A549 (cell line): Measurements from ENCODE around the gene MPL. TPM values are rescaled to one million over a fixed set of nuclear protein-coding genes. Genes with fewer than 3 reads are reported as not detected.
"Not testable (repeated sequence)": the region's sequence is repeated elsewhere in the genome, so short reads cannot be mapped to it uniquely, and the experiment has no call there.

Source experiments
- ATAC-seq, 2 experiments: fragments of 200-7000 bp in 1 of 2; fragments of >200 bp in 1 of 2; cut with Nextera tagmentation in 1 of 2; cut with Tn5 transposase in 1 of 2; 3 replicates each; pipeline versions ENCODE4 v1.8.0 to v1.9.1; 2018 to 2020; ENCODE audit warnings: mild to moderate bottlenecking in 1 of 2, moderate library complexity in 1 of 2
- CTCF ChIA-PET: fragments of 300-600 bp; sonication (Branson Sonifier 250); formaldehyde crosslinking; extraction: SDS; loops from one replicate; lab custom pipeline; 2021; ENCODE audit warnings: antibody characterized with exemption, inconsistent platforms; lab: Yijun Ruan, JAX
- POLR2A ChIA-PET: fragments of 350-600 bp; formaldehyde crosslinking; extraction: SDS; loops from one replicate; lab custom pipeline; 2021; ENCODE audit warnings: antibody characterized with exemption, inconsistent platforms; lab: Yijun Ruan, JAX
- DNase-seq, 2 experiments: peaks; one replicate each; pipeline versions ENCODE4 v3.0.0 to v3.0.0-alpha.2; 2011 to 2016; ENCODE audit warnings: low read depth in 1 of 2, low spot score in 1 of 2
- FAIRE-seq: peaks from 2 replicates; lab custom pipeline; 2011; peaks lifted over from hg19 to GRCh38; lab: Jason Lieb, UNC
- H3K27ac ChIP-seq, 2 experiments: fragments of >200 bp; sonication (Bioruptor Twin); formaldehyde crosslinking; 3 replicates each; pipeline ENCODE4 v1.5.1; 2016 to 2017
- H3K4me1 ChIP-seq: fragments of >200 bp; sonication (Bioruptor Twin); formaldehyde crosslinking; 3 replicates; pipeline ENCODE4 v1.6.1; 2016
- H3K4me2 ChIP-seq: fragments of >200 bp; sonication (Bioruptor Twin); formaldehyde crosslinking; 3 replicates; pipeline ENCODE4 v1.6.1; 2016
- H3K4me3 ChIP-seq: fragments of >200 bp; sonication (Bioruptor Twin); formaldehyde crosslinking; 3 replicates; pipeline ENCODE4 v1.5.1; 2016
- H3K9me3 ChIP-seq: fragments of >200 bp; sonication (Bioruptor Twin); formaldehyde crosslinking; 3 replicates; pipeline ENCODE4 v1.6.1; 2016
- CHD2 ChIP-seq: fragments of 150-350 bp; IDR thresholded peaks from 2 replicates; pipeline ENCODE4 v1.6.1; 2014; ENCODE audit warnings: low read length; ENCODE audit not compliant: partially characterized antibody
- EHF ChIP-seq: fragments of 250-450 bp; sonication (Bioruptor Pico); IDR thresholded peaks from 2 replicates; pipeline ENCODE4 v1.5.0; 2020; ENCODE audit warnings: mild to moderate bottlenecking
- HDAC2 ChIP-seq: fragments of 200-600 bp; sonication (generic); IDR thresholded peaks from 2 replicates; pipeline ENCODE4 v1.6.1; 2016
- HEYL ChIP-seq: fragments of 250-450 bp; sonication (Bioruptor Pico); IDR thresholded peaks from 2 replicates; pipeline ENCODE4 v1.8.0; 2021; ENCODE audit warnings: mild to moderate bottlenecking, moderate library complexity
- HOXB5 ChIP-seq: fragments of 250-450 bp; sonication (Bioruptor Pico); IDR thresholded peaks from 2 replicates; pipeline ENCODE4 v1.5.0; 2020; ENCODE audit warnings: mild to moderate bottlenecking, moderate library complexity
- MAFK ChIP-seq: fragments of 450-650 bp; IDR thresholded peaks from 2 replicates; pipeline ENCODE4 v1.6.1; 2014; ENCODE audit not compliant: partially characterized antibody
- PHF8 ChIP-seq: fragments of 200-600 bp; sonication (generic); IDR thresholded peaks from 2 replicates; pipeline ENCODE4 v1.6.1; 2016; ENCODE audit warnings: low read depth, mild to moderate bottlenecking, antibody characterized with exemption, moderate library complexity, borderline replicate concordance
- RARB ChIP-seq: fragments of 250-450 bp; sonication (Bioruptor Pico); IDR thresholded peaks from 2 replicates; pipeline ENCODE4 v1.8.0; 2021; ENCODE audit warnings: mild to moderate bottlenecking, moderate library complexity
- RCOR1 ChIP-seq: fragments of 150-350 bp; IDR thresholded peaks from 2 replicates; pipeline ENCODE4 v1.6.1; 2014; ENCODE audit warnings: antibody characterized with exemption, low read length, low read depth
- RFX5 ChIP-seq: fragments of 450-650 bp; IDR thresholded peaks from 2 replicates; pipeline ENCODE4 v1.7.1; 2014; ENCODE audit warnings: antibody characterized with exemption, mild to moderate bottlenecking, moderate library complexity
- SMC3 ChIP-seq: fragments of >200 bp; sonication (Bioruptor Twin); formaldehyde crosslinking; IDR thresholded peaks from 3 replicates; pipeline ENCODE4 v1.6.1; 2018; ENCODE audit warnings: inconsistent platforms
- WGBS: methylation state at CpG from one replicate; pipeline ENCODE4 v1.1.6; 2017; ENCODE audit errors: missing lambda C conversion rate; 5-methylcytosine and 5-hydroxymethylcytosine counted together
- polyA plus RNA-seq, 4 experiments: library from polyadenylated mRNA; depleted of rRNA in 3 of 4; stranded (reverse); fragments of >200 nt; fragmentation: RNase III in 1 of 4; extraction: RNeasy Plus Mini Kit Qiagen cat#74134 plus additional on column Dnase treatment in 1 of 4; gene quantifications; 2 replicates in 3 of 4; 3 replicates in 1 of 4; pipeline ENCODE4 v1.2.3, GENCODE V29; 2011 to 2017
- TF ChIP-seq, protein P1 (sequence below): IDR thresholded peaks from 2 replicates; pipeline ENCODE4 v1.6.1; 2012; ENCODE audit warnings: low read depth, borderline replicate concordance
- TF ChIP-seq, protein P2 (sequence below): fragments of 250-450 bp; sonication (Bioruptor Pico); IDR thresholded peaks from 2 replicates; pipeline ENCODE4 v1.5.0; 2020; ENCODE audit warnings: low read depth, mild to moderate bottlenecking, moderate library complexity
- TF ChIP-seq, protein P3 (sequence below): fragments of 200-600 bp; sonication (generic); IDR thresholded peaks from 2 replicates; pipeline ENCODE4 v1.6.1; 2016; ENCODE audit warnings: antibody characterized with exemption, mild to moderate bottlenecking, moderate library complexity

Gene MPL
- polyA plus RNA-seq, 2 of the 4 experiments (the other 2 are of a cell fraction), result not detected

DNA sequence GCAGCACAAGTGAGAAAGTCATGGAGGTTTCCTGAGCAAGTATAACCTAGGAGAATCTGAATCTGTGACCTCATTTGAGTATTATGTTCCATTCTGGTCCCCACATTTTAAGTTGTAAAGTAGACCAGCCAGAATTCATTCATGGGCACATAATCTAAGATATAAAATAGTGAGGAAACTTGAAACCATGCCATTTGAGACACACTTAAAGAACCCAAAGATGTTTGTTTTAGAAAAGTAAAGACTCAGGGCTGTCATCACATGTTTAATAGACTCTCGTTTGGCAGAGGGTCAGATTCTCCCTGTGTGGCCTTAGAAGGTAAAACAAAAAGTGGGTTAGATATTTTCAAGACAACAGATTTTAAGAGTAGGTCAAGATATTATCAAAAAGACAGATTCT lies 58.4 kb downstream of the MPL start:
- Histone ChIP-seq H3K9me3 (no peaks in the 10 kb centered on the region), H3K4me3 (no peak overlapping the region), H3K4me2 (no peak overlapping the region), H3K27ac (no peak overlapping the region), H3K4me1 (peaks cover 4% of the 10 kb centered on the region; the same call in 1 of the 3 replicates)
- TF ChIP-seq CHD2, result no peak
- TF ChIP-seq HDAC2, result no peak
- TF ChIP-seq PHF8, result no peak
- TF ChIP-seq, protein P1, sequence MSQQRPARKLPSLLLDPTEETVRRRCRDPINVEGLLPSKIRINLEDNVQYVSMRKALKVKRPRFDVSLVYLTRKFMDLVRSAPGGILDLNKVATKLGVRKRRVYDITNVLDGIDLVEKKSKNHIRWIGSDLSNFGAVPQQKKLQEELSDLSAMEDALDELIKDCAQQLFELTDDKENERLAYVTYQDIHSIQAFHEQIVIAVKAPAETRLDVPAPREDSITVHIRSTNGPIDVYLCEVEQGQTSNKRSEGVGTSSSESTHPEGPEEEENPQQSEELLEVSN, result no peak
- no peak for TF ChIP-seq RCOR1
- TF ChIP-seq EHF (CRISPR knock-in tag), result no peak
- TF ChIP-seq, protein P2, sequence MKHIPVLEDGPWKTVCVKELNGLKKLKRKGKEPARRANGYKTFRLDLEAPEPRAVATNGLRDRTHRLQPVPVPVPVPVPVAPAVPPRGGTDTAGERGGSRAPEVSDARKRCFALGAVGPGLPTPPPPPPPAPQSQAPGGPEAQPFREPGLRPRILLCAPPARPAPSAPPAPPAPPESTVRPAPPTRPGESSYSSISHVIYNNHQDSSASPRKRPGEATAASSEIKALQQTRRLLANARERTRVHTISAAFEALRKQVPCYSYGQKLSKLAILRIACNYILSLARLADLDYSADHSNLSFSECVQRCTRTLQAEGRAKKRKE (CRISPR knock-in tag), result no peak
- no peak for TF ChIP-seq HEYL (CRISPR knock-in tag)
- no peak for ATAC-seq
- POLR2A ChIA-PET, result no interaction called here
- no peak for FAIRE-seq
- CTCF ChIA-PET, result interaction anchor here (1.4 to 2.3 kb wide), 3 partner anchors 13 to 169 kb away, joined by 4 to 8 read pairs (median 4); no protein-coding TSS in a partner anchor
- WGBS, result 43% methylated on average over 1 of the region's 1 CpG
- DNase-seq, result no peak

DNA sequence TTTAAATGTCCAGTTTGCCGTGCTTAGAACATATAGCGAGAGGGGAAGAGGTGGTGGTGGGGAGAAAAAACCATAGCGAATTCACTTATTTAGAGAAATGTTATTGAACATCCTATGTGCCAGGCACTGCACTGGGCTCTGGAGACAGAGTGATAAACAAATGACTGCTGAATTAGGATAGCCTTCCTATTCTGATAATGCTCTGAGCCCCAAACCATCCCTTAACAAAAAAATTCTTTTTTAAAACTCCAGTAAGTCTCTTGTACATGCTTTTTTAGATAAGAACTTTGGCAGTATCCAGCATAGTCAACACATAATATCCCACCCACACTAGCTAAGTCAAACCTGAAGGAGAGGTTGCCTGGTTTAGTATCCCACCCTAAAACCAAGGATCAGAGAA lies 60.6 kb downstream of the MPL start:
- DNase-seq, result no peak
- H3K9me3 ChIP-seq, result no peaks in the 10 kb centered on the region
- POLR2A ChIA-PET, result no interaction called here
- no peak overlapping the region for H3K27ac ChIP-seq
- TF ChIP-seq, protein P1, result no peak
- TF ChIP-seq MAFK (no peak), RARB (no peak), SMC3 (no peak), RFX5 (no peak), HOXB5 (CRISPR knock-in tag) (no peak)
- TF ChIP-seq, protein P3, sequence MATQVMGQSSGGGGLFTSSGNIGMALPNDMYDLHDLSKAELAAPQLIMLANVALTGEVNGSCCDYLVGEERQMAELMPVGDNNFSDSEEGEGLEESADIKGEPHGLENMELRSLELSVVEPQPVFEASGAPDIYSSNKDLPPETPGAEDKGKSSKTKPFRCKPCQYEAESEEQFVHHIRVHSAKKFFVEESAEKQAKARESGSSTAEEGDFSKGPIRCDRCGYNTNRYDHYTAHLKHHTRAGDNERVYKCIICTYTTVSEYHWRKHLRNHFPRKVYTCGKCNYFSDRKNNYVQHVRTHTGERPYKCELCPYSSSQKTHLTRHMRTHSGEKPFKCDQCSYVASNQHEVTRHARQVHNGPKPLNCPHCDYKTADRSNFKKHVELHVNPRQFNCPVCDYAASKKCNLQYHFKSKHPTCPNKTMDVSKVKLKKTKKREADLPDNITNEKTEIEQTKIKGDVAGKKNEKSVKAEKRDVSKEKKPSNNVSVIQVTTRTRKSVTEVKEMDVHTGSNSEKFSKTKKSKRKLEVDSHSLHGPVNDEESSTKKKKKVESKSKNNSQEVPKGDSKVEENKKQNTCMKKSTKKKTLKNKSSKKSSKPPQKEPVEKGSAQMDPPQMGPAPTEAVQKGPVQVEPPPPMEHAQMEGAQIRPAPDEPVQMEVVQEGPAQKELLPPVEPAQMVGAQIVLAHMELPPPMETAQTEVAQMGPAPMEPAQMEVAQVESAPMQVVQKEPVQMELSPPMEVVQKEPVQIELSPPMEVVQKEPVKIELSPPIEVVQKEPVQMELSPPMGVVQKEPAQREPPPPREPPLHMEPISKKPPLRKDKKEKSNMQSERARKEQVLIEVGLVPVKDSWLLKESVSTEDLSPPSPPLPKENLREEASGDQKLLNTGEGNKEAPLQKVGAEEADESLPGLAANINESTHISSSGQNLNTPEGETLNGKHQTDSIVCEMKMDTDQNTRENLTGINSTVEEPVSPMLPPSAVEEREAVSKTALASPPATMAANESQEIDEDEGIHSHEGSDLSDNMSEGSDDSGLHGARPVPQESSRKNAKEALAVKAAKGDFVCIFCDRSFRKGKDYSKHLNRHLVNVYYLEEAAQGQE, result no peak
- FAIRE-seq, result no peak
- 94% methylated on average over 3 of the region's 3 CpGs for WGBS
- H3K4me2 ChIP-seq, result no peak overlapping the region
- H3K4me3 ChIP-seq, result no peak overlapping the region
- no peaks in the 10 kb centered on the region for H3K4me1 ChIP-seq
- ATAC-seq, result no peak
- CTCF ChIA-PET, result interaction anchor here (0.7 to 1.0 kb wide), 2 partner anchors 17 to 131 kb away, joined by 3 to 4 read pairs; no protein-coding TSS in a partner anchor

DNA sequence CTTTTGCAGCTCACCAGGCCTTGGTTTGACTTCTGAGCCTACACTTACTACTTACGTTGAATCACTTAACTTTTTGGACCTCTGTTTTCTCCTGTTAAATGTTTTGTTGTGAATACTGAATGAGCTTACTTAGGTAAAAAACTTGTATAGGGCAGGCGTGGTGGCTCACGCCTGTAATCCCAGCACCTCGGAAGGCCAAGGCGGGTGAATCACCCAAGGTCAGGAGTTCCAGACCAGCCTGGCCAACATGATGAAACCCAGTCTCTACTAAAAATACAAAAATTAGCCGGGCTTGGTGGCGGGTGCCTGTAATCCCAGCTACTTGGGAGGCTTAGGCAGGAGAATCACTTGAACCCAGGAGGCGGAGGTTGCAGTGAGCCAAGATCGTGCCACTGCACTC lies 62.8 kb downstream of the MPL start:
- WGBS, result 95% methylated on average over 9 of the region's 9 CpGs
- DNase-seq, H3K27ac ChIP-seq, ATAC-seq, FAIRE-seq, H3K4me3 ChIP-seq, H3K4me2 ChIP-seq, POLR2A ChIA-PET, H3K4me1 ChIP-seq, H3K9me3 ChIP-seq: not testable (repeated sequence)
- CTCF ChIA-PET, result interaction anchor here (0.7 to 1.5 kb wide), 3 partner anchors 14 to 355 kb away, joined by 3 to 7 read pairs (median 4); no protein-coding TSS in a partner anchor
